H1 (cell line): Measurements from ENCODE around the gene RASSF5. TPM values are rescaled to one million over a fixed set of nuclear protein-coding genes. Genes with fewer than 3 reads are reported as not detected.
A peak's percentile ranks its signal among the peaks of the same experiment; 100 is the strongest.

Experiments used
- ASH2L ChIP-seq: fragments of 200-600, 300-600 bp; sonication (generic); IDR thresholded peaks from one replicate; pipeline ENCODE4 v1.7.1; 2017; ENCODE audit warnings: low read length
- BACH1 ChIP-seq: IDR thresholded peaks from 2 replicates; pipeline ENCODE4 v1.6.1; 2012; ENCODE audit warnings: low read length, improper control_type of control experiment
- CHD1 ChIP-seq: IDR thresholded peaks from 2 replicates; pipeline ENCODE4 v1.6.1; 2012; ENCODE audit warnings: low read depth, low read length, improper control_type of control experiment
- CREB1 ChIP-seq: IDR thresholded peaks from 2 replicates; pipeline ENCODE4 v1.6.1; 2012; ENCODE audit warnings: inconsistent platforms
- EGR1 ChIP-seq: IDR thresholded peaks from 2 replicates; pipeline ENCODE4 v1.6.1; 2011; ENCODE audit warnings: low read depth, low read length, borderline replicate concordance
- EZH2 ChIP-seq: fragments of 200-600 bp; sonication (generic); IDR thresholded peaks from 2 replicates; pipeline ENCODE4 v1.7.1; 2012; ENCODE audit warnings: low read depth, mild to moderate bottlenecking, moderate library complexity, low read length, inconsistent platforms; ENCODE audit not compliant: severe bottlenecking
- GTF2F1 ChIP-seq: IDR thresholded peaks from 2 replicates; pipeline ENCODE4 v1.6.1; 2012; ENCODE audit warnings: low read depth, low read length, improper control_type of control experiment, borderline replicate concordance
- JUND ChIP-seq: IDR thresholded peaks from 2 replicates; pipeline ENCODE4 v1.6.1; 2011; ENCODE audit warnings: mild to moderate bottlenecking, improper control_type of control experiment, low read length
- NANOG ChIP-seq: IDR thresholded peaks from 2 replicates; pipeline ENCODE4 v1.6.1; 2011; ENCODE audit warnings: low read length, low read depth, mild to moderate bottlenecking, inconsistent platforms; ENCODE audit not compliant: insufficient read depth, poor library complexity, severe bottlenecking
- SP2 ChIP-seq: IDR thresholded peaks from 2 replicates; pipeline ENCODE4 v1.6.1; 2012; ENCODE audit warnings: mild to moderate bottlenecking, low read length, inconsistent platforms
- TBP ChIP-seq: IDR thresholded peaks from 2 replicates; pipeline ENCODE4 v1.6.1; 2011; ENCODE audit warnings: low read depth, low read length, improper control_type of control experiment
- polyA plus RNA-seq, 7 experiments: library from polyadenylated mRNA; depleted of rRNA in 3 of 7; stranded (reverse) in 5 of 7; unstranded in 2 of 7; fragments of >200 nt in 5 of 7; fragments of 200-250 nt in 2 of 7; gene quantifications; 1 replicate in 5 of 7; 2 replicates in 1 of 7; 4 replicates in 1 of 7; pipeline versions ENCODE4 v1.2.1 to v1.2.3, GENCODE V29; 2011 to 2013; ENCODE audit warnings: missing spikeins in 2 of 7, mixed read lengths in 2 of 7
- total RNA-seq: library from RNA; stranded (reverse); fragmentation: NEBNext Ultra II Directional; extraction: Animal tissue kit (Norgen Biotek cat#: 25700); gene quantifications from 2 replicates; pipeline ENCODE4 v1.2.1, GENCODE V29; 2021

RASSF5 gene
- total and polyA plus RNA-seq, 2 of the 8 experiments (the other 6 are each of a cell fraction or from before 2014, with no cell fraction given), result 0.82 to 1.8 TPM

GRCh38 chr1:206507284-206508129, at the start of gene RASSF5 (continued):
- TF ChIP-seq GTF2F1 (0 out of 2 replicates have a peak, but pooled peaks have one; percentile 41), CHD1 (no peak), EGR1 (no peak), TBP (peak; percentile 89), NANOG (peak; percentile 5), BACH1 (no peak), EZH2 (peak; percentile 65), SP2 (no peak), JUND (no peak), CREB1 (0 out of 2 replicates have a peak, but pooled peaks have one; percentile 12), ASH2L (peak; percentile 16)
